ENCODE results near the gene IPO13.

Gene IPO13

DNA sequence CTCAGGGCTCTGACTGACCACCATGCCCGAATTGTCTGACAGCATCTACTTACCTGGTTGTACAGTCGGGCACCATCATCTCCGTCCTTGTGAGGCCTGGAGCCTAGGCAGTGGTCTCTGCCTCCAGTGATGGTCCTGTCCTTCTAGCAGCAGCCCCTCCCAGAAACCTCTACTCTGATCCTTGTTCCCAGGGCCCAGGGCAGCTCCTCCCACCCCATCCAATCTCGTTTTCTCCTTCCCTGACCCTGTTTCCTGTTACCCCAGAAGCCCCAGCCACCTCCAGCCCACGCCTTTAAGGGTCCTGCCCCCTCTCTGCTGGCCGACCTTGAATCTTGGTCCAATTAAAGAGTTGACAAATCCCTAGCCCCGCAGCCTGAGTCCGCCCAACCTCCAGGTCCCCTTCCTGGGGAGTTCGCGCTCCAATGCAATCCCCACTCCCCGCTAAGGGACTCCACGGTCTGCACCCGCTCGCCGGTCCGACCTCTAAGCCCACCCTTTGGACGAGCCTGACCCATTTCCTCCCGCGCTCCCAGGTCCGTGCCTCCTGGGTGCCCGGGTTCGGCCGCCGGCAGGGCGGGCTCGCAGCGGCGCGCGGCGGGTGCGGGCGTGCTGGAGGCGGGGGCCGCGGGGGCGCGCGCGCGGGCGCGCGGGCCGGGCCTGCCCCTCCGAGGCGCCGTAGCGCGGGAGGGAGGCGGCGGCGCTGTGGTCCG is 32.0 kb downstream of the IPO13 start, which contains the start of gene B4GALT2:
B4GALT2 (plus strand) TSS at position 660 of the 710 bp plus-strand sequence. CDS start 1,951 bp downstream, outside the sequence.
- ChIA-PET POLR2A (interaction anchor here (0.7 kb wide), 1 partner anchor 429 kb away, joined by 3 read pairs; no protein-coding TSS in a partner anchor), CTCF (interaction anchor here (1.3 kb wide), 1 partner anchor 44 kb away, joined by 5 read pairs; no protein-coding TSS in a partner anchor)
- DNase-seq (ENCODE audit: extremely low spot score): peak; percentile 82
- TF ChIP-seq, protein P1, sequence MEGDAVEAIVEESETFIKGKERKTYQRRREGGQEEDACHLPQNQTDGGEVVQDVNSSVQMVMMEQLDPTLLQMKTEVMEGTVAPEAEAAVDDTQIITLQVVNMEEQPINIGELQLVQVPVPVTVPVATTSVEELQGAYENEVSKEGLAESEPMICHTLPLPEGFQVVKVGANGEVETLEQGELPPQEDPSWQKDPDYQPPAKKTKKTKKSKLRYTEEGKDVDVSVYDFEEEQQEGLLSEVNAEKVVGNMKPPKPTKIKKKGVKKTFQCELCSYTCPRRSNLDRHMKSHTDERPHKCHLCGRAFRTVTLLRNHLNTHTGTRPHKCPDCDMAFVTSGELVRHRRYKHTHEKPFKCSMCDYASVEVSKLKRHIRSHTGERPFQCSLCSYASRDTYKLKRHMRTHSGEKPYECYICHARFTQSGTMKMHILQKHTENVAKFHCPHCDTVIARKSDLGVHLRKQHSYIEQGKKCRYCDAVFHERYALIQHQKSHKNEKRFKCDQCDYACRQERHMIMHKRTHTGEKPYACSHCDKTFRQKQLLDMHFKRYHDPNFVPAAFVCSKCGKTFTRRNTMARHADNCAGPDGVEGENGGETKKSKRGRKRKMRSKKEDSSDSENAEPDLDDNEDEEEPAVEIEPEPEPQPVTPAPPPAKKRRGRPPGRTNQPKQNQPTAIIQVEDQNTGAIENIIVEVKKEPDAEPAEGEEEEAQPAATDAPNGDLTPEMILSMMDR (IDR thresholded peaks at IDR 0.05; ENCODE audit: control extremely low read depth, extremely low read depth, low read depth, missing control alignments): no peak

DNA sequence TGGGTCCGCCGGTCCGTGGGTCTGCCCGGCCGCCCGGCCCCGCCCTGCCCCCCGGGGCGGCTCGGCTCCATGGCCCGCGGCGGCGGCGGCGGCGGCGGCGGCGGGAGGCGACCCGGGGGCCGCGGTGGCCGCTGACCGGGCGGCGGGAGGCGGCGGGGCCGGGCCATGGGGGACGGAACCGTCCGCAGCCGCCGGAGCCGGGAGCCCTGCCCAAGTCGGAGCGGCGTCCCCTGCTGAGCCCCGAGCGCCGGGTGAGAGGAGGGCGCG is 32.4 kb downstream of the IPO13 start:
- TF ChIP-seq, protein P1 (IDR thresholded peaks at IDR 0.05; ENCODE audit: control extremely low read depth, extremely low read depth, low read depth, missing control alignments): no peak
- DNase-seq (ENCODE audit: extremely low spot score): no peak
- ChIA-PET POLR2A (no interaction called here), CTCF (no interaction called here)

GRCh38 chr1:43979528-43980254 is 32.9 kb downstream of the IPO13 start:
- peak; percentile 57 for DNase-seq (ENCODE audit: extremely low spot score)
- CTCF ChIA-PET: interaction anchor here (1.0 kb wide), 1 partner anchor 26 kb away, joined by 3 read pairs; no protein-coding TSS in a partner anchor
- POLR2A ChIA-PET: interaction anchor here (0.5 kb wide), 1 partner anchor 789 kb away, joined by 7 read pairs; no protein-coding TSS in a partner anchor

GRCh38 chr1:43980255-43981134 is 33.7 kb downstream of the IPO13 start:
- POLR2A ChIA-PET: interaction anchor here (0.5 kb wide), 1 partner anchor 790 kb away, joined by 7 read pairs; no protein-coding TSS in a partner anchor
- TF ChIP-seq, protein P1 (IDR thresholded peaks at IDR 0.05; ENCODE audit: control extremely low read depth, extremely low read depth, low read depth, missing control alignments): no peak
- DNase-seq (ENCODE audit: extremely low spot score): no peak
- CTCF ChIA-PET: interaction anchor here (1.0 kb wide), 1 partner anchor 25 kb away, joined by 3 read pairs; no protein-coding TSS in a partner anchor

More at GRCh38 chr1:43979528-43980254, 32.9 kb downstream of the IPO13 start:
- TF ChIP-seq, protein P1 (IDR thresholded peaks at IDR 0.05; ENCODE audit: control extremely low read depth, extremely low read depth, low read depth, missing control alignments): no peak

DNA sequence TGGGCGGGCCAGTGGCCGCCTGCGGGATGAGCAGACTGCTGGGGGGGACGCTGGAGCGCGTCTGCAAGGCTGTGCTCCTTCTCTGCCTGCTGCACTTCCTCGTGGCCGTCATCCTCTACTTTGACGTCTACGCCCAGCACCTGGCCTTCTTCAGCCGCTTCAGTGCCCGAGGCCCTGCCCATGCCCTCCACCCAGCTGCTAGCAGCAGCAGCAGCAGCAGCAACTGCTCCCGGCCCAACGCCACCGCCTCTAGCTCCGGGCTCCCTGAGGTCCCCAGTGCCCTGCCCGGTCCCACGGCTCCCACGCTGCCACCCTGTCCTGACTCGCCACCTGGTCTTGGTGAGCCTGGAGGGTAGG is 34.4 kb downstream of the IPO13 start:
- ChIA-PET POLR2A (no interaction called here), CTCF (no interaction called here)
- no peak for DNase-seq (ENCODE audit: extremely low spot score)
- TF ChIP-seq, protein P1 (IDR thresholded peaks at IDR 0.05; ENCODE audit: control extremely low read depth, extremely low read depth, low read depth, missing control alignments): no peak

DNA sequence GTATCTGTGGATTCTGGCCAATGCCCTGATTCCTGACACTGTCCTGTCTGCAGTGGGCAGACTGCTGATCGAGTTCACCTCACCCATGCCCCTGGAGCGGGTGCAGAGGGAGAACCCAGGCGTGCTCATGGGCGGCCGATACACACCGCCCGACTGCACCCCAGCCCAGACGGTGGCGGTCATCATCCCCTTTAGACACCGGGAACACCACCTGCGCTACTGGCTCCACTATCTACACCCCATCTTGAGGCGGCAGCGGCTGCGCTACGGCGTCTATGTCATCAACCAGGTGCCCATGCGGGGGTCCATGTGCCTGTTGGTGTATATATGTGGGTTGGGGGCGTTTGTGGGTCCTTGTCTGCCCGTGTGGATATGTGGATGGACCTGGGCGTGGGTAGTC is 34.9 kb downstream of the IPO13 start:
- TF ChIP-seq, protein P1 (IDR thresholded peaks at IDR 0.05; ENCODE audit: control extremely low read depth, extremely low read depth, low read depth, missing control alignments): no peak
- ChIA-PET POLR2A (no interaction called here), CTCF (no interaction called here)
- no peak for DNase-seq (ENCODE audit: extremely low spot score)
